Measurements from ENCODE around the gene SIVA1.

Gene SIVA1

GRCh38 chr14:104714681-104715080 is 38.3 kb upstream of the SIVA1 start:
- TF ChIP-seq CTCF (IDR thresholded peaks at IDR 0.05; ENCODE audit: borderline replicate concordance, insufficient read depth, low read depth, low read length), result no peak
- no peak overlapping the region for H3K4me3 ChIP-seq (ENCODE audit: low read depth, low read length)

DNA sequence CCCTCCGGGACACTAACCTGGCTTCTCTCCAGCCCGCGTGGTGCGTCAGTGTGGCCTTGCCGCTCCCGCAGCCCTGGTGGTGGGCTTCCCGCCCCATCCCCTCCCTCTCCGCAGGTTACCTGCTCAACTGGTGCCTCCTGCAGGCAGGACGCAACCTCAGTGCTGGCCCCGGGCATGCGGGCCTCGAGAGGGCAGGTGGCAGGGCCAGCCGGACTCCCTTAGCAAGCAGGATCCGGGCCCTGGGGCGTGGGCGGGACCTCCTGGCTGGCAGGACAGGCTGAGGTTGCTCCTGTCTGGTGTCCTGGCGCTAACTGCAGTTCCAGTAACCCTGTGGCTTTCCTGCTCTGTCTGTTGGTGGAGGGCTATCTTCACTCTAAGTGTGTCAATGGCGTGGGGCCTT is 37.5 kb upstream of the SIVA1 start:
- TF ChIP-seq CTCF (IDR thresholded peaks at IDR 0.05; ENCODE audit: borderline replicate concordance, insufficient read depth, low read depth, low read length), result no peak
- no peak overlapping the region for H3K4me3 ChIP-seq (ENCODE audit: low read depth, low read length)

DNA sequence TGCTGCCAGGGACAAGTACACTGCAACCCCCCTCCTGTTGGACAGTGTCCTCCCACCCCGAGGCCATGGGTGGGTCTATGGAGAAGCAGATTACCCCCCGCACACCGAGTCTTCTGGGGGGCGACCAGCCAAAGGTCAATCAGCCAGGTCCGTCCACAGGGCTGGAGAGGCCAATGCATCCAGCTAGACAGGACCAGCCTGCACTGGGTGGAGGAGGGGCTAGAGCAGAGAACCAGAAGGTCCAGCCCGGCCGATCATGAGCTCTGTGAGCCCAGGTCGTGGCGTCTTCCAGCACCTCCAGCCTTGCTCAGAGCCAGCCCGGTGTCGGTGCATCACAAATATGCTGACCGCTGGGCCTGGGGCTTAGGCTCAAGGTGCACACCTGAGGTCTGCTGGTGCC is 37.1 kb upstream of the SIVA1 start:
- no peak overlapping the region for H3K4me3 ChIP-seq (ENCODE audit: low read depth, low read length)
- no peak for TF ChIP-seq CTCF (IDR thresholded peaks at IDR 0.05; ENCODE audit: borderline replicate concordance, insufficient read depth, low read depth, low read length)

DNA sequence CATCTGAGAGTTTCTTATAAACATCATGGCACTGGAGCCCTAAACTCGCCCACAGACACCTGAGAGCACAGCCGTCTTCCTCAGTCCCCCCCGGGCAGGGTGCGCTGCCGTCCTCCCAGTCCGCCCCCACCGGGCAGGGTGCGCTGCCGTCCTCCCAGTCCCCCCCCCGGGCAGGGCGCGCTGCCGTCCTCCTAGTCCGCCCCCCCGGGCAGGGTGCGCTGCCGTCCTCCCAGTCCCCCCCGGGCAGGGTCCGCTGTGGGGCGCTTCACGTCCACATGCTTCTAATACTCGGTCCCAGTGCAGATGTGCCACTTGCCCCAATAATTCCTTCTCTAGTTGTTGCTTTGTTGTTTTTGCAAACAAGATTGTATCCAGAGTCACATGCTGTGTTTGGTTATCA is 35.8 kb upstream of the SIVA1 start:
- no peak for TF ChIP-seq CTCF (IDR thresholded peaks at IDR 0.05; ENCODE audit: borderline replicate concordance, insufficient read depth, low read depth, low read length)
- H3K4me3 ChIP-seq (ENCODE audit: low read depth, low read length), result no peak overlapping the region

DNA sequence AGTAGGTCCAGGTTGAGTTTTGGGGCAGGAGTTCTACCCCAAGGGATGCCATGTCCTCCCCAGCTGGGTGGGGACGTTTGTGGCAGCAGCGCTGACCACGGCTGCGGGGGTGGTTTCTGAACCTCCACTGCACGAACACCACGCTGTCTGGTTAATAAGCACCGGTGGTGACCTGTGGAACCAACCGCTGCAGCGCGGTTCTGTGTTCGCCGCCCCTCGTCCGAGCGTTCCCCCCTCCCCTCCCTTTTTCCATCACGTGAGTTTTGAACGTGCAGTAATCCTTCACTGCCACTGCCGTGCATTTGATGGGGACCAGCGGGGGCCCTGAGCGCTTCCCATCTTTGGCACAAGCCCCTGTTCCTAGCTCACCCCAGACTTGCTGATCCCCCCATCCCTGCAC is 35.3 kb upstream of the SIVA1 start:
- no peak overlapping the region for H3K4me3 ChIP-seq (ENCODE audit: low read depth, low read length)
- TF ChIP-seq CTCF (IDR thresholded peaks at IDR 0.05; ENCODE audit: borderline replicate concordance, insufficient read depth, low read depth, low read length), result no peak

GRCh38 chr14:104718147-104718546 is 34.8 kb upstream of the SIVA1 start:
- H3K4me3 ChIP-seq (ENCODE audit: low read depth, low read length), result no peak overlapping the region
- no peak for TF ChIP-seq CTCF (IDR thresholded peaks at IDR 0.05; ENCODE audit: borderline replicate concordance, insufficient read depth, low read depth, low read length)

- no peak overlapping the region for H3K4me3 ChIP-seq (ENCODE audit: low read depth, low read length)
- TF ChIP-seq CTCF (IDR thresholded peaks at IDR 0.05; ENCODE audit: borderline replicate concordance, insufficient read depth, low read depth, low read length), result no peak
Observed at GRCh38 chr14:104718871-104719270, 34.1 kb upstream of the SIVA1 start.

Data from GM12875 (cell line).